ENCODE measurements around the gene COQ9. TPM values are rescaled to one million over a fixed set of nuclear protein-coding genes. Genes with fewer than 3 reads are reported as not detected.

Gene COQ9
- total RNA-seq, 2 donors from 2014 or later, result 34.5 to 38.2 TPM

GRCh38 chr16:57422026-57422944 lies 25.0 kb upstream of the COQ9 start:
- peaks cover 3% of the 10 kb centered on the region for H3K4me1 ChIP-seq (ENCODE audit: control insufficient read depth, insufficient read depth, low read length)
- peaks cover 17% of the 10 kb centered on the region for H3K27me3 Mint-ChIP-seq (ENCODE audit: insufficient read depth)
- no peak overlapping the region for H3K9ac ChIP-seq (ENCODE audit: extremely low read depth, low read length, poor library complexity, severe bottlenecking)
- H3K27me3 ChIP-seq (ENCODE audit: control insufficient read depth, insufficient read depth, low read length, poor library complexity, severe bottlenecking), result peaks cover 15% of the 10 kb centered on the region
- H3K36me3 ChIP-seq (ENCODE audit: control insufficient read depth, insufficient read depth, low read length), result peaks cover 6% of the 10 kb centered on the region
- peak; percentile 79 for DNase-seq
- peaks cover 6% of the 10 kb centered on the region for H3K36me3 Mint-ChIP-seq (ENCODE audit: low read depth)
- no peaks in the 10 kb centered on the region for H3K9me3 ChIP-seq (ENCODE audit: control insufficient read depth, low read length)
- TF ChIP-seq CTCF (conservative IDR thresholded peaks at IDR 0.05), result peak; percentile 78
- H3K4me1 Mint-ChIP-seq, result peaks cover 18% of the 10 kb centered on the region
- H3K4me3 ChIP-seq (ENCODE audit: low read length), result no peak overlapping the region
- H3K27ac Mint-ChIP-seq, result no peak overlapping the region
- WGBS, 2 experiments (ENCODE audit: insufficient coverage in 1 of 2, insufficient read length in 1 of 2), result 76 to 81% methylated on average over 7 to 9 of the region's 10 CpGs
- no peaks in the 10 kb centered on the region for H3K9me3 Mint-ChIP-seq
- H3K4me3 Mint-ChIP-seq, result no peak overlapping the region
- H3K27ac ChIP-seq (ENCODE audit: low read depth, low read length), result no peak overlapping the region

GRCh38 chr16:57423152-57423551 lies 24.1 kb upstream of the COQ9 start:
- Mint-ChIP-seq H3K27me3 (ENCODE audit: insufficient read depth) (peaks cover 17% of the 10 kb centered on the region), H3K36me3 (ENCODE audit: low read depth) (peaks cover 9% of the 10 kb centered on the region), H3K4me3 (no peak overlapping the region), H3K9me3 (no peaks in the 10 kb centered on the region), H3K4me1 (peaks cover 21% of the 10 kb centered on the region), H3K27ac (no peak overlapping the region)
- Histone ChIP-seq H3K27ac (ENCODE audit: low read depth, low read length) (no peak overlapping the region), H3K9me3 (ENCODE audit: control insufficient read depth, low read length) (no peaks in the 10 kb centered on the region), H3K4me1 (ENCODE audit: control insufficient read depth, insufficient read depth, low read length) (peaks cover 4% of the 10 kb centered on the region), H3K36me3 (ENCODE audit: control insufficient read depth, insufficient read depth, low read length) (peaks cover 6% of the 10 kb centered on the region), H3K4me3 (ENCODE audit: low read length) (no peak overlapping the region), H3K27me3 (ENCODE audit: control insufficient read depth, insufficient read depth, low read length, poor library complexity, severe bottlenecking) (peaks cover 15% of the 10 kb centered on the region), H3K9ac (ENCODE audit: extremely low read depth, low read length, poor library complexity, severe bottlenecking) (no peak overlapping the region)
- 86% methylated on average over 2 of the region's 2 CpGs for WGBS, 2 experiments (ENCODE audit: insufficient coverage in 1 of 2, insufficient read length in 1 of 2)
- DNase-seq, result no peak
- TF ChIP-seq CTCF (conservative IDR thresholded peaks at IDR 0.05), result no peak

- H3K36me3 Mint-ChIP-seq (ENCODE audit: low read depth), result peaks cover 21% of the 10 kb centered on the region
- peaks cover 4% of the 10 kb centered on the region for H3K4me1 ChIP-seq (ENCODE audit: control insufficient read depth, insufficient read depth, low read length)
- H3K4me3 ChIP-seq (ENCODE audit: low read length), result no peak overlapping the region
- no peak overlapping the region for H3K9ac ChIP-seq (ENCODE audit: extremely low read depth, low read length, poor library complexity, severe bottlenecking)
- peaks cover 25% of the 10 kb centered on the region for H3K4me1 Mint-ChIP-seq
- no peaks in the 10 kb centered on the region for H3K9me3 Mint-ChIP-seq
- no peak for DNase-seq
- H3K27ac Mint-ChIP-seq, result no peak overlapping the region
- H3K36me3 ChIP-seq (ENCODE audit: control insufficient read depth, insufficient read depth, low read length), result peaks cover 17% of the 10 kb centered on the region
- no peak for TF ChIP-seq CTCF (conservative IDR thresholded peaks at IDR 0.05)
- no peak overlapping the region for H3K27ac ChIP-seq (ENCODE audit: low read depth, low read length)
- H3K9me3 ChIP-seq (ENCODE audit: control insufficient read depth, low read length), result no peaks in the 10 kb centered on the region
- 92 to 93% methylated on average over 3 of the region's 3 CpGs for WGBS, 2 experiments (ENCODE audit: insufficient coverage in 1 of 2, insufficient read length in 1 of 2)
- H3K27me3 ChIP-seq (ENCODE audit: control insufficient read depth, insufficient read depth, low read length, poor library complexity, severe bottlenecking), result peaks cover 15% of the 10 kb centered on the region
- no peak overlapping the region for H3K4me3 Mint-ChIP-seq
- peaks cover 18% of the 10 kb centered on the region for H3K27me3 Mint-ChIP-seq (ENCODE audit: insufficient read depth)
Measured at GRCh38 chr16:57424583-57424982, 22.7 kb upstream of the COQ9 start.
